ENCODE measurements around the gene SMAD2. TPM values are rescaled to one million over a fixed set of nuclear protein-coding genes. Genes with fewer than 3 reads are reported as not detected.
"Not testable (repeated sequence)": the region's sequence is repeated elsewhere in the genome, so short reads cannot be mapped to it uniquely, and the experiment has no call there.

Gene SMAD2
- total RNA-seq, 4 donors from 2014 or later = 54.5 to 105 (median 83.6) TPM

- DNase-seq (ENCODE audit: low spot score in 2 of 2) = no peak
- no peak overlapping the region for H3K4me3 ChIP-seq (ENCODE audit: low read depth, poor library complexity, severe bottlenecking)
- no peak for TF ChIP-seq POLR2A (IDR thresholded peaks at IDR 0.05)
- no peak for TF ChIP-seq CTCF (IDR thresholded peaks at IDR 0.05)
- WGBS, 2 donors = 66 to 77% methylated on average over 1 of the region's 1 CpG
- intact Hi-C loops (cut with DNase I; ENCODE audit: low total_unique reads) = no loop called here
Measured at GRCh38 chr18:47831351-47831750, 99.1 kb downstream of the SMAD2 start.

GRCh38 chr18:47830772-47831171 lies 99.7 kb downstream of the SMAD2 start:
- intact Hi-C loops (cut with DNase I; ENCODE audit: low total_unique reads) = no loop called here
- DNase-seq (ENCODE audit: low spot score in 2 of 2) = no peak
- H3K4me3 ChIP-seq (ENCODE audit: low read depth, poor library complexity, severe bottlenecking) = no peak overlapping the region
- TF ChIP-seq POLR2A (IDR thresholded peaks at IDR 0.05) (no peak), CTCF (IDR thresholded peaks at IDR 0.05) (no peak)
- WGBS, 2 donors = 91 to 96% methylated on average over 3 of the region's 3 CpGs

GRCh38 chr18:47829831-47830230 lies 100.6 kb downstream of the SMAD2 start:
- no peak for TF ChIP-seq POLR2A (IDR thresholded peaks at IDR 0.05)
- no peak for TF ChIP-seq CTCF (IDR thresholded peaks at IDR 0.05)
- 85 to 86% methylated on average over 3 of the region's 3 CpGs for WGBS, 2 donors
- DNase-seq (ENCODE audit: low spot score in 2 of 2) = no peak
- no peak overlapping the region for H3K4me3 ChIP-seq (ENCODE audit: low read depth, poor library complexity, severe bottlenecking)
- intact Hi-C loops (cut with DNase I; ENCODE audit: low total_unique reads) = no loop called here

- intact Hi-C loops (cut with DNase I; ENCODE audit: low total_unique reads) = not testable (repeated sequence)
- WGBS, 2 donors = 92 to 98% methylated on average over 4 to 22 of the region's 34 CpGs
Measured at GRCh38 chr18:47828031-47828430, 102.4 kb downstream of the SMAD2 start.

DNA sequence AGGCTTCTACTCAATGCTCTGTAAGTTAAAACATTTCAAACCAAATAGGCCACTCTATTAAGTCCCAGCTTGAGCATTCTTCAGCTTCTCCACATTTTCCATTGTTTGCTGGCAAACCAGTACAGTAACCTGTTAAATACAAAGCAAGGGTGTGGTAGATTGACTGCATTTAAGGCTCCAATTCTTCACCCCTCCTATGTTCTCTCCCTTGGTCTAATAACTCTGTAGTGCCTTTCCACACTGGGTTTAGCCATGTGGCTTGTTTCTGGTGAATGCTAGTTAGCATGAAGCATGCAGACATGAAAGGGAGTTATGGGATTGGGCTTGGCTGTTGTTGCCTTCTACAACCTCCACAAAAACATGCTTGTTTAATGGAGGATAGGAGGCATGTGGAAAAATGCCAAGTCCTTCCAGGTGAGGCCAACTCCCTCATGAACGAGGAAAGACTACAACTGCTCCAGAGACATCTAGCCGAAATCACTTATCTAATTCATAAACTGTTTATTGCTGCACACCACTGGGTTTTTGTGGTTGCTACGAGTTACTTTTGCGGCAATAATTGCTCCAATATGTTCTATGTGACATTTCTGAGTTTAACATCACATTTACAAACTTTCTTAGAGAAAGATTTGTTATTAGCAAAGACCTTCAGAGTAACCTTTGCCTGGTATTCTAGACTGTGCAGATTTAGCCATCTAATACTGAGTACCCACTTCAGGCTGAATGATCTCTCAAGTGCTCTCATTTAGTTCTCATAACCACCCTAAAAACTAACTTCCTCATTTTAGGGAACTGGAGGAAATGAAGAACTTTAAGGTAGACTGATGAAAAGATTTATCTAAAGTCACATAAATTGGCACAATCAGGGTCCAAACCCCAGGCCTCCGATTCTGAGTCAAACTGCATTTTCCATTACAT lies 104.0 kb downstream of the SMAD2 start:
- WGBS, 2 donors = 77 to 82% methylated on average over 5 of the region's 5 CpGs
- no peak for DNase-seq (ENCODE audit: low spot score in 2 of 2)
- no peak overlapping the region for H3K4me3 ChIP-seq (ENCODE audit: low read depth, poor library complexity, severe bottlenecking)
- intact Hi-C loops (cut with DNase I; ENCODE audit: low total_unique reads) = no loop called here
- no peak for TF ChIP-seq CTCF (IDR thresholded peaks at IDR 0.05)
- TF ChIP-seq POLR2A (IDR thresholded peaks at IDR 0.05) = no peak

More at GRCh38 chr18:47828031-47828430, 102.4 kb downstream of the SMAD2 start:
- DNase-seq (ENCODE audit: low spot score in 2 of 2); H3K4me3 ChIP-seq (ENCODE audit: low read depth, poor library complexity, severe bottlenecking): not testable (repeated sequence)

DNA sequence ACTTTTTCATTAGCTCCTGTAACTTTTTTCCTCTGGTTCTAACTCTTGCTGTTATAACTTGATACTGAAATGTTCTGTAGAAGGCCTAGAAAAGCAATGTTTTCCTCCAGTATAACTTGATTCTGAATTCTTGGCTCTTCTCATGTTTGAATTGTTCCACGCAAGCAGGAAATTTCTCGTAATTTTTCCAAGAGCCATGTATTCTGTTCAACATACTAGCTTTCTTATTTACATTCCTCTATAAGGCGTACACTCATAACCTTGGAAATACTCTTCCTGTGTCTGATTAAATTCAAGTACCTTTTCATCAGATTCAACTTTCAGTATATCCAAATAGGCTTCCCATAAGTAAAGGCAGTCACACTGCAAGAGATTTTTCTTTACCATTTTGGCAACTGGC lies 109.1 kb downstream of the SMAD2 start:
- 88 to 93% methylated on average over 3 of the region's 3 CpGs for WGBS, 2 donors
- no peak for DNase-seq (ENCODE audit: low spot score in 2 of 2)
- H3K4me3 ChIP-seq (ENCODE audit: low read depth, poor library complexity, severe bottlenecking) = no peak overlapping the region
- intact Hi-C loops (cut with DNase I; ENCODE audit: low total_unique reads) = loop anchor here (5.0 kb wide), 1 partner anchor 1371 kb away; no protein-coding TSS in a partner anchor
- TF ChIP-seq POLR2A (IDR thresholded peaks at IDR 0.05) (no peak), CTCF (IDR thresholded peaks at IDR 0.05) (no peak)

All from lower leg skin (tissue), 4 donors.